ENCODE measurements around the gene TRMT11. TPM values are rescaled to one million over a fixed set of nuclear protein-coding genes. Genes with fewer than 3 reads are reported as not detected.

The TRMT11 gene
- polyA plus RNA-seq, 3 donors = 2.1 to 3.3 (median 2.1) TPM

DNA sequence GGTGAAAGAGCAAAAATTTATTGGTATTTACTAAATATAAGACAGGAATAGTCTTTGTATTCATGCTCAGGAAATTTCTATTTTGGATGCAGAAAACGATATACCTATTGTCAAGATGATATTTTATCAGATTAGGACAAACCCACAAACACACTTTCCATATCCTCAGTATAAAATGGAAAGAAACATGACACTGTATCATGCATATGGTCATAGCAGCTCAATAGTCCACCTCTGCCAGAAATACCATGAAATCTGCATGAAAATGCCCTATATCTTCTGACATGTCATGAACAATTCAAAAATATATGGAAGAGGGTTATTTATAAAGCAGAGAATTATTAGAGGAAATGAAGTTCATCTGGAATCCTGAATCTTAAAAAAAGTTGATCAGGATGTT lies 41.4 kb upstream of the TRMT11 start:
- no CpG with 5 or more reads among the region's 1 CpG for WGBS (ENCODE audit: insufficient coverage)
- no peaks in the 10 kb centered on the region for H4K20me1 ChIP-seq (ENCODE audit: insufficient read depth, low read length)
- H3K79me2 ChIP-seq (ENCODE audit: insufficient read depth, low read length) = no peaks in the 10 kb centered on the region
- H3K4me3 ChIP-seq (replicated peaks in 1 of 3; ENCODE audit: low read depth in 2 of 3, low read length in 3 of 3) = peak overlapping the region in 1 of 3 experiments; percentile 46
- DNase-seq = no peak
- no peaks in the 10 kb centered on the region for H3K36me3 ChIP-seq (replicated peaks in 1 of 2; ENCODE audit: control insufficient read depth in 1 of 2, insufficient read depth in 2 of 2, low read length in 2 of 2)
- peak overlapping the region in 1 of 2 donors; percentile 71 for H3K27ac ChIP-seq (ENCODE audit: low read depth in 1 of 2, low read length in 2 of 2)
- H3K36me3 Mint-ChIP-seq = no peaks in the 10 kb centered on the region
- H3K27me3 Mint-ChIP-seq (ENCODE audit: low read depth in 3 of 3) = no peaks in the 10 kb centered on the region
- H3K9ac ChIP-seq (ENCODE audit: insufficient read depth, low read length, poor library complexity, severe bottlenecking) = no peak overlapping the region
- TF ChIP-seq, protein P1, sequence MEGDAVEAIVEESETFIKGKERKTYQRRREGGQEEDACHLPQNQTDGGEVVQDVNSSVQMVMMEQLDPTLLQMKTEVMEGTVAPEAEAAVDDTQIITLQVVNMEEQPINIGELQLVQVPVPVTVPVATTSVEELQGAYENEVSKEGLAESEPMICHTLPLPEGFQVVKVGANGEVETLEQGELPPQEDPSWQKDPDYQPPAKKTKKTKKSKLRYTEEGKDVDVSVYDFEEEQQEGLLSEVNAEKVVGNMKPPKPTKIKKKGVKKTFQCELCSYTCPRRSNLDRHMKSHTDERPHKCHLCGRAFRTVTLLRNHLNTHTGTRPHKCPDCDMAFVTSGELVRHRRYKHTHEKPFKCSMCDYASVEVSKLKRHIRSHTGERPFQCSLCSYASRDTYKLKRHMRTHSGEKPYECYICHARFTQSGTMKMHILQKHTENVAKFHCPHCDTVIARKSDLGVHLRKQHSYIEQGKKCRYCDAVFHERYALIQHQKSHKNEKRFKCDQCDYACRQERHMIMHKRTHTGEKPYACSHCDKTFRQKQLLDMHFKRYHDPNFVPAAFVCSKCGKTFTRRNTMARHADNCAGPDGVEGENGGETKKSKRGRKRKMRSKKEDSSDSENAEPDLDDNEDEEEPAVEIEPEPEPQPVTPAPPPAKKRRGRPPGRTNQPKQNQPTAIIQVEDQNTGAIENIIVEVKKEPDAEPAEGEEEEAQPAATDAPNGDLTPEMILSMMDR (IDR thresholded peaks at IDR 0.05) = no peak
- H3K4me3 Mint-ChIP-seq = no peak overlapping the region
- H3K4me1 Mint-ChIP-seq = peaks cover 34% of the 10 kb centered on the region
- H2AFZ ChIP-seq (ENCODE audit: insufficient read depth, low read depth, low read length, poor library complexity, severe bottlenecking) = peak overlapping the region; percentile 68
- no peaks in the 10 kb centered on the region for H3K9me3 ChIP-seq (replicated peaks in 1 of 2; ENCODE audit: control insufficient read depth in 1 of 2, insufficient read depth in 1 of 2, low read length in 2 of 2)
- no peaks in the 10 kb centered on the region for H3K9me3 Mint-ChIP-seq
- peak overlapping the region; percentile 57 for H3K4me2 ChIP-seq (replicated peaks; ENCODE audit: extremely low read depth, low read length, poor library complexity, severe bottlenecking)
- H3K27me3 ChIP-seq (ENCODE audit: control insufficient read depth in 2 of 2, insufficient read depth in 2 of 2, low read length in 2 of 2) = no peaks in the 10 kb centered on the region
- H3K4me1 ChIP-seq (ENCODE audit: control insufficient read depth in 1 of 2, insufficient read depth in 2 of 2, low read length in 2 of 2) = peaks cover 8 to 21% of the 10 kb centered on the region in 2 donors
- intact Hi-C loops (cut with micrococcal nuclease) = no loop called here
- H3K27ac Mint-ChIP-seq = peak overlapping the region in 1 of 7 donors; percentile 30

GRCh38 chr6:125945378-125946141 lies 40.8 kb upstream of the TRMT11 start:
- Histone ChIP-seq H3K4me3 (replicated peaks in 1 of 3; ENCODE audit: low read depth in 2 of 3, low read length in 3 of 3) (no peak overlapping the region), H3K27ac (ENCODE audit: low read depth in 1 of 2, low read length in 2 of 2) (no peak overlapping the region), H3K4me2 (replicated peaks; ENCODE audit: extremely low read depth, low read length, poor library complexity, severe bottlenecking) (no peak overlapping the region), H3K9ac (ENCODE audit: insufficient read depth, low read length, poor library complexity, severe bottlenecking) (no peak overlapping the region), H3K9me3 (replicated peaks in 1 of 2; ENCODE audit: control insufficient read depth in 1 of 2, insufficient read depth in 1 of 2, low read length in 2 of 2) (no peaks in the 10 kb centered on the region), H3K4me1 (ENCODE audit: control insufficient read depth in 1 of 2, insufficient read depth in 2 of 2, low read length in 2 of 2) (peaks cover 8 to 21% of the 10 kb centered on the region in 2 donors), H3K27me3 (ENCODE audit: control insufficient read depth in 2 of 2, insufficient read depth in 2 of 2, low read length in 2 of 2) (no peaks in the 10 kb centered on the region), H3K79me2 (ENCODE audit: insufficient read depth, low read length) (no peaks in the 10 kb centered on the region), H3K36me3 (replicated peaks in 1 of 2; ENCODE audit: control insufficient read depth in 1 of 2, insufficient read depth in 2 of 2, low read length in 2 of 2) (no peaks in the 10 kb centered on the region), H2AFZ (ENCODE audit: insufficient read depth, low read depth, low read length, poor library complexity, severe bottlenecking) (peak overlapping the region; percentile 11), H4K20me1 (ENCODE audit: insufficient read depth, low read length) (no peaks in the 10 kb centered on the region)
- Mint-ChIP-seq H3K9me3 (no peaks in the 10 kb centered on the region), H3K27ac (no peak overlapping the region), H3K4me1 (peaks cover 34% of the 10 kb centered on the region), H3K27me3 (ENCODE audit: low read depth in 3 of 3) (no peaks in the 10 kb centered on the region), H3K4me3 (no peak overlapping the region), H3K36me3 (no peaks in the 10 kb centered on the region)
- 100% methylated on average over 1 of the region's 1 CpG for WGBS (ENCODE audit: insufficient coverage)
- TF ChIP-seq, protein P1 (IDR thresholded peaks at IDR 0.05) = no peak
- intact Hi-C loops (cut with micrococcal nuclease) = no loop called here
- DNase-seq = no peak
